Measurements from ENCODE around the gene C2orf68.
A peak's percentile ranks its signal among the peaks of the same experiment; 100 is the strongest.
"Not testable (repeated sequence)": the region's sequence is repeated elsewhere in the genome, so short reads cannot be mapped to it uniquely, and the experiment has no call there.

The C2orf68 gene

DNA sequence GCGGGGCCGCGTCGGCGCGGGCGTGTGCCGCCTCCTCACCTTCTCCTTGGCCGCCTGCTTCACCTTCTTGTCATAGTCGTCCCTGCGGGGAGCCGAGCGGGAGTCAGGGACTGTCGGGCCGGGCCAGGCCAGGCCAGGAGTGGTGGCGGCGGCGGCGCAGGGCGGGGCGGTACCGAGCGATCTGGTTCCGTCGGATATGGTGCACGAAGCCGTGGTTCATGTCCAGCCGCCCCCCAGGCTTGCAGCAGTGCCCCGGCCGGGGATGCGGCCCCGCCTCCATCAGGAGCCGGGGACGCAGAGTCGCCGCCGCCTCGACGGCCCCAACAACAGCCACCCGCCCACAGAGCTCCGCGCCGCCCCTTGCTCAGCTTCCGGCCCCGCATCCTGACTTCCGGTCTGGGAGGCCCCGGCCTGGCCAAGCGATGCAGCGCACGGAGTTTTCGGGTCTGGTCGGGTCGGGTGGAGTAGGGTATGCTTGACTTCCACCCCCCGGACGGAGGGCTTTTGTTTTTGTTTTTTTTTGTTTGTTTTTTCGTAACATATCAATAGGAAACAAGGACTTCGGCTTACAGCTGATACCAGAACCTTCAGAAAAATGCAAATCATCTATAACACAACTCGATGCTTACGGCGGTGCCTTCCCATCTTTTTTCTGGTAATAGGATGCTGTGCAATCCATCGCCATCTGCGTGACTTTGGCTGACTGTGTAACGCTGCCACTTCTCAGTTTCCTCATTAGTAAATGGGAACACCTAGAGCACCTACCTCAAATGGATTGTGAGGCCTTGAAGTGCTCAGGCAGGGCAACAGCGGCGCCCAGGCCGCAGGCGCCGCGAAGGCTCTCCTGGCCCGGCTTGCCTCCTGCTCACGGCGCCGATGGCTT is at the start of gene C2orf68:
Gene C2orf68 (minus strand): TSS at position 362 of the 883 bp plus-strand sequence. CDS start 82 bp downstream, at position 280.
- DNase-seq = peak; percentile 96

DNA sequence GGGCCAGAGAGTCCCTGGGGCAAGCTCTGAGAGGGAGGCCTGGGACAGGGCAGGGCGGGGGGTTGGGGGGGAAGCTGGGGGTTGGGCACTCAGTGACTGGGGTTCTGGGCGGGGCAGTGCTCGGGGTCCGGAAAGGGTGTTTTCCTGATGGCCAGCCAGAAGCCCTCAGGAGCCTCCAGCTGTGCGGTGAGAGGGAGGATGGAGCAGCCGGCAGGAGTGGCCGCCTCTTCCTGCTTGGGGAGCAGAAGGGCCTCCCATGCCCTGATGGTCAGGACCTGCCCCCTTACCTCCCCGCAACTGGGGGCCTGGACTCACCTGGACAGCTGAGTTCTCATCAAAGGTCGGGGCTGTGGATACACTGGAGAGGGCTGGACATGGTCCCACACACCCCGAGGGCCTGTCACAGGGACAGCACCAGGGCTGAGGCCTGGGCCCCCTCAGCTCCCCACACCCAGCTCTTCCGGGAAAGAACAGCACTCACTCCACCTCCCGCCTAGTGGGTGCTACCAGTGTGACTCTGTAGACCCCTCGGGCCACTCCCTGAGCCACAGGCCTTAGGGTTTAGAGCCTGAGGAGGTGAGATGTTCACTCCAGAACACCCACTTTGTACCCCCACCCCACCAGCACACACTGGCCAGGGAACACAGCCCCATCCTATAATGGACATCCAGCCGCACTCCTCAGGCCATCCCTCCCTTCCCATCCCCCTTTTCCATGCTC is 49.4 kb upstream of the C2orf68 start:
- no peak for DNase-seq

GRCh38 chr2:85660725-85661124 is 48.9 kb upstream of the C2orf68 start:
- no peak for DNase-seq

DNA sequence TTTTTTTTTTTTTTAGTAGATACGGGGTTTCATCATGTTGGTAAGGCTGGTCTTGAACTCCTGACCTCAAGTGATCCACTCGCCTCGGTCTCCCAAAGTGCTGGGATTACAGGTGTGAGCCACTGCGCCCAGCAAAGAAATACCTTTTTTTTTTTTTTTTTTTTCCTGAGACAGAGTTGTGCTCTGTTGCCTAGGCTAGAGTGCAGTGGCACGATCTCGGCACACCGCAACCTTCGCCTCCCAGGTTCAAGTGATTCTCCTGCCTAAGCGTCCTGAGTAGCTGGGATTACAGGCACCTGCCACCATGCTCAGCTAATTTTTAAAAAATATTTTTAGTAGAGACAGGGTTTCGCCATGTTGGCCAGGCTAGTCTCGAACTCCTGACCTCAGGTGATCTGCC is 48.4 kb upstream of the C2orf68 start:
- DNase-seq = not testable (repeated sequence)

GRCh38 chr2:85659324-85659981 is 47.6 kb upstream of the C2orf68 start:
- no peak for DNase-seq

- DNase-seq = not testable (repeated sequence)
Observed at GRCh38 chr2:85657399-85657798, 45.5 kb upstream of the C2orf68 start.

- DNase-seq = no peak
Observed at GRCh38 chr2:85656468-85656867, 44.6 kb upstream of the C2orf68 start.

DNA sequence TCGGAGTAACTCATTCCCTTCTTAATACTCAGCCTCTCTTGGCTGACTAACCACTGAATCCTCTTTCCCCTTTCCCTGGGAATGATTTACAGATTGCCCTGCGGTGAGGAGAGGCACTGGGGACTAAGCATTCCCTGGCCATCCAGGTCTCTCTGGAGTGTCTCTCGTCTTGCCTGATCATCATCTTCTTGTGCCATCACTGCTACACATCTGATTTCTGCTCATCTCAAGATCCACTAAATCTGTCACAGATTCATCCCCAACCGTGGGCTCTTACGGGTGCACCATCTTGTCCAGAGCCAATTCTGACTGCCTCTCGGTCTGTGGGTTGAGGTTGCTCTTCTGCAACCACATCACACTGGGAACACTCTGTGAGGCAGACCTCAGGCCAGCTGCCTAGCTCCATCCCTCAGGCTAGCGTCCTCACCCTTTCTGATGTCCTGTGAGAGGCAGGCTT is 44.1 kb upstream of the C2orf68 start:
- DNase-seq = no peak

DNA sequence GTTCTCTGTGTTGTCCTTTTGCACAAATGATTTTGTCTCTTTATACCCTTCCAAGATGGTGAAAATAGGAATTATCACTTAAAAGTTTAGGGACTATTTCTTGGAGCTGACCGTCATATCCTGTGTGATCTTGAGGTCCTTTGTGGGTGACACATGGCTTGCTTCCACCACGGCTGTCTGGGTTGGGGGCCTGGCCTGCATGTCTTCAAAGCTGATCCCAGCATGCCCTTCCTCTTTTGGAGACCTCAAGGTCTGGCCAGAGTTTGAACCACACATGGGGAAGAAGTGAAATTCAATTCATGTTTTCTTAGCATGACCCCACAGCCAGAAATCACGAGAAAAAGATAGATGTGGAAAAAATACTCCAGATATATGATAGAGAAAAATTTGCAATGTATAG is 42.1 kb upstream of the C2orf68 start:
- DNase-seq = no peak

DNA sequence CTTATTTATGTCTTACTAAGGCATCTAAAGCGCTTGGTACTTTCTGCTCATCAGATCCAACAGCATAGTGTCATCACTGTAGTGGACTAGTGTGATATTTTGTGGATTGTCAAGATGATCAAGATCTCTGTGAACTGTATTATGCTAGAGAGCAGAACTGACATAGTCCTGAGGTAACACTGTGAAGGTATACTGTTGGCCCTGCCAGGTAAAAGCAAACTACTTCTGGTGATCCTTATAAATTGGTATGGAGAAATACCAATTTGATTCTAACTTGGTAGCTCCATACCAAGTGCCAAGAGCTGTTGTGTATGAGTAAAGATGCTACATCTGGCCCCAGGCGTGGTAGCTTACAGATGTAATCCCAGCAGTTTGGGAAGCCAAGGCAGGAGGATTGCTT is 40.2 kb upstream of the C2orf68 start:
- no peak for DNase-seq

- no peak for DNase-seq
Observed at GRCh38 chr2:85651097-85651496, 39.2 kb upstream of the C2orf68 start.

GRCh38 chr2:85650456-85650855 is 38.6 kb upstream of the C2orf68 start:
- no peak for DNase-seq

GRCh38 chr2:85649201-85650190 is 37.6 kb upstream of the C2orf68 start:
- DNase-seq = no peak

- DNase-seq = no peak
Observed at GRCh38 chr2:85648619-85649018, 36.8 kb upstream of the C2orf68 start.

DNA sequence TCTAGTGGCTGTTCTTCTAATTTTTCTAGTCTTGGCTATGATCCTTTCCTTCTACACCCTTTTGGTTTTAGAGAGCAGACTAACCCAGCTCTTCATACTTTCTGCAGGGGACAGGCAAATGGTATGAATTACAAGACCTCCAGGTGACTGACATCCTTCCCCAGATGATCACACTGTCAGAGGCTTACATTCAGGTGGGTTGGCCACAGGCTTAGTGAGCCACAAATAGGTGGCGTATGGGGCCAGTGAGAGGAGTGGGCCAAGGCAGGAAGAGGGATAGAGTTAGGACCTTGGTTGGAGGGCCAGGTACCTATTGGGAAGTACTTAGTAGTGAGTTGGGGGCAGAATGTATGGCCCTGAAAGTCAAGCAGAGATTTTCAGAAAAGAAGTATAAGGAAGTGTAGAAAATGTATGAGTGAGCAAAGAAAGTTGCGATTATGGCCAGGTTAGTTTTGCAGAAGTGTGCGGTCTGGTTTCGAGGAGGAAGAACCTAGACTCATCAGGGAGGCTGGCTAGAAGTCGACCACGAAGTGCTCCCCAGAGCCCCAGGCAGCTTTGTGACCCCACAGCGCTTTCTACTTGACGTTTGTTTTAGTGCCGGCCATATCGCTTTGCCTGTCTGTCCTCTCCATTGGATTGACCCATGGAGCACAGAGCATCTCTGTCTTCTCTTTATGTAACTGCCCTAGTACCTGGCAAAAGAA is 36.1 kb upstream of the C2orf68 start:
- DNase-seq = no peak

- DNase-seq = no peak
Observed at GRCh38 chr2:85646166-85646565, 34.3 kb upstream of the C2orf68 start.

DNA sequence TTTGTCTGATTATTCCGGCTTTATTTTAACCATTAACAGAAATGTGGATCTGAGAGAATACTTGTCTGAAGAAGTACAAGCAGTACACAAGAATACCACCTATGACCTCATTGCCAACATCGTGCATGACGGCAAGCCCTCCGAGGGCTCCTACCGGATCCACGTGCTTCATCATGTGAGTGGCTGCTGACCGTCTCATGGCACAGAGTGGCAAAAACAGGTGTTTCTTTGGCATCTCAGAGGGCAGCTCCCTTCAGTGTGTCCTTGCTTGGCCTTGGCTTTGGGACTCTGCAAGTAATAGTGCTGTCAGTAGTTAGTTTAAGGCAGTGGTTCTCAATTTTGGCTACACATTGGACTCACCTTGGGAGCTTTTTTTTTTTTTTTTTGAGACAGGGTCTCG is 33.0 kb upstream of the C2orf68 start:
- DNase-seq = no peak

DNA sequence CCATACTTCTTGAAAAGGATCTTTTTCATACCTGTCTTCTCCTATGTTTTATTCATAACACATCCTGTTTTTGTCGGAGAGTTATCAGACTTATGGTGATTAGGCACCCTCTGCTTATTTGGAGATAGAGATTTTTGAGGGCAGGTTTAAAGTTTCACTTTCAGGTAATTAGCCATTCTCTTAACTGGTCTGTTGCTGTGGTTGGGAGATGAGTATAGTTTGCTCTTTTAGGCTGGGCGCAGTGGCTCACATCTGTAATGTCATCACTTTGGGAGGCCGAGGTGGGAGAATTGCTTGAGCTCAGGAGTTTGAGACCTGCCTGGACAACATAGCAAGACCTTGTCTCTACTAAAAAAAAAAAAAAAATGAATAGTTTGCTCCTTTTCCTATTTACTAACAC is 30.9 kb upstream of the C2orf68 start:
- no peak for DNase-seq

- DNase-seq = no peak
Observed at GRCh38 chr2:85635636-85636035, 23.8 kb upstream of the C2orf68 start.

DNA sequence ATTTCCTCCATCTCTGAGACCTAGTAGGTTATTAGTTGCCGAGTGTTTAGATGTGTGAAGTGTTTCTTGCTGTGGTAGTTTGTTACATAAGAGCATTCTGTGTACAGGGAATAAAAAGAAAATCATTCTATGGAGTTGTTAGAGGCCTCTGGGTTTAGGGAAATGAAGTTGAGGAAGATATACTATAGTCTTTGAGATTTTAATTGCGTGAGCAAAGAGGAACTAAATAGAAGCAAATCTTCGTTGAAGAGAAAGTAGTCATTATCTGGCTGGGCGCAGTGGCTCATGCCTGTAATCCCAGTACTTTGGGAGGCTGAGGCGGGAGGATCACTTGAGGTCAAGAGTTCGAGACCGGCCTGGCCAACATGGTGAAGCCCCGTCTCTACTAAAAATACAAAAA is 23.1 kb upstream of the C2orf68 start:
- no peak for DNase-seq

DNA sequence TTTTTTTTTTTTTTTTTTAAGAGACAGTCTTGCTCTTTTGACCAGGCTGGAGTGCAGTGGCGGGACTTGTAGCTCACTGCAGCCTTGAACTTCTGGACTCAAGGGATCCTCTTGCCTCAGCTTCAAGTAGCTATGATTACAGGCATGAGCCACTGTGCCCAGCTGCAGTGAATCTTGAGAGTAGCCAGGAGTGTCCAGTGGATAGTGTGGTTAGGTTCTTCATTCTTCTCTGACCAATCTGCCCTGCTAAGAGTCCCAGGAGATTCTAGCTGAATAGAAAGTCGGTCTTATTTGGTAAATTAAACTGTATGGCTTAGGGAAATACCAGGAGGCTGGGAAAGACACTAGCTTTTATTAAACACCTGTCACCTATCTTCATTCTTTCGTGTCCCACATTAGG is 19.4 kb upstream of the C2orf68 start:
- no peak for DNase-seq

DNA sequence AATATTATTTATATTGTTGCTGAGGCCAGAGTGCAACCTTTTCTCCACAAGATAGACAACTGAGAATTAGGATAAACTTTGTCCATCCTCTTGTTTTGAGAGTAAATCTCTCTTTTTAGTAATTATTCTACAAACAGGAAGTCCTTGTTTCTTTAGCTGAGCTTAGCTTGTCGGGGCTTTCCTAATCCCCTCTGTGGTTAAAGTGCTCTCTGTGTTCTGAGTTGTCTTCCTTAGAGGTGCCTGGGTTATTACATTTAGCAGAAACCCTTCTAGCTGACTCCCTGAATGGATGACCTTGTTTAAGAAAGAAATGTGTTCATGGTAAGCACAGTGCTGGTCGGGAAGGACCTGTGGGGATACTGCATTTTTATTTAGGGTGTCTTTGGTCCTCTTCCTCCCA is 16.8 kb upstream of the C2orf68 start:
- DNase-seq = no peak
